ENCODE data around the gene FSD1L. TPM values are rescaled to one million over a fixed set of nuclear protein-coding genes. Genes with fewer than 3 reads are reported as not detected.
A peak's percentile ranks its signal among the peaks of the same experiment; 100 is the strongest.

FSD1L gene
- total RNA-seq, result 1 to 10 TPM; 7.8 to 8.5 TPM

GRCh38 chr9:105447814-105448812 is at the start of gene FSD1L:
Gene FSD1L, plus strand, starts transcription at chr9:105448034. Its CDS starts 187 bp downstream, at chr9:105448221.
- peak; percentile 86 for DNase-seq
- ChIA-PET CTCF (interaction anchor here (0.7 to 0.8 kb wide), 3 partner anchors 17 to 77 kb away, joined by 4 read pairs; no protein-coding TSS in a partner anchor), POLR2A (no interaction called here)
- no peaks in the 10 kb centered on the region for H3K27me3 Mint-ChIP-seq
- peaks cover 45% of the 10 kb centered on the region for H3K4me1 Mint-ChIP-seq
- H3K4me3 Mint-ChIP-seq, result peak within 1 kb of the TSS; percentile 76
- no peaks in the 10 kb centered on the region for H3K36me3 Mint-ChIP-seq (ENCODE audit: low read depth)
- peak within 1 kb of the TSS; percentile 62 for H3K27ac Mint-ChIP-seq
- no peaks in the 10 kb centered on the region for H3K9me3 Mint-ChIP-seq

GRCh38 chr9:105399117-105399516 is 48.7 kb upstream of the FSD1L start:
- Mint-ChIP-seq H3K4me3 (no peak overlapping the region), H3K9me3 (no peaks in the 10 kb centered on the region), H3K27me3 (peaks cover 69% of the 10 kb centered on the region), H3K36me3 (ENCODE audit: low read depth) (no peaks in the 10 kb centered on the region), H3K4me1 (peaks cover 7% of the 10 kb centered on the region), H3K27ac (no peak overlapping the region)
- ChIA-PET POLR2A (interaction anchor here (0.9 kb wide), 1 partner anchor 14 kb away, joined by 3 read pairs; no protein-coding TSS in a partner anchor), CTCF (no interaction called here)
- no peak for DNase-seq

- H3K9me3 Mint-ChIP-seq, result no peaks in the 10 kb centered on the region
- no peak overlapping the region for H3K4me3 Mint-ChIP-seq
- peaks cover 28% of the 10 kb centered on the region for H3K4me1 Mint-ChIP-seq
- H3K27ac Mint-ChIP-seq, result no peak overlapping the region
- ChIA-PET CTCF (interaction anchor here (1.8 kb wide), 1 partner anchor 207 kb away, joined by 3 read pairs; no protein-coding TSS in a partner anchor), POLR2A (interaction anchor here (0.6 kb wide), 1 partner anchor 56 kb away, joined by 3 read pairs; no protein-coding TSS in a partner anchor)
- H3K27me3 Mint-ChIP-seq, result peaks cover 70% of the 10 kb centered on the region
- DNase-seq, result no peak
- peaks cover 3% of the 10 kb centered on the region for H3K36me3 Mint-ChIP-seq (ENCODE audit: low read depth)
These were observed 46.2 kb upstream of the FSD1L start for GRCh38 chr9:105401651-105402050.

- no peaks in the 10 kb centered on the region for H3K9me3 Mint-ChIP-seq
- no peak overlapping the region for H3K27ac Mint-ChIP-seq
- POLR2A ChIA-PET, result interaction anchor here (3.5 kb wide), 1 partner anchor 19 kb away, joined by 15 read pairs; no protein-coding TSS in a partner anchor
- no peak overlapping the region for H3K4me3 Mint-ChIP-seq
- H3K4me1 Mint-ChIP-seq, result peaks cover 31% of the 10 kb centered on the region
- peaks cover 7% of the 10 kb centered on the region for H3K36me3 Mint-ChIP-seq (ENCODE audit: low read depth)
- CTCF ChIA-PET, result no interaction called here
- H3K27me3 Mint-ChIP-seq, result peaks cover 70% of the 10 kb centered on the region
- DNase-seq, result no peak
These were observed 44.1 kb upstream of the FSD1L start for GRCh38 chr9:105403552-105404248.

- Mint-ChIP-seq H3K4me3 (peak overlapping the region; percentile 49), H3K9me3 (no peaks in the 10 kb centered on the region), H3K36me3 (ENCODE audit: low read depth) (peaks cover 7% of the 10 kb centered on the region), H3K27me3 (peaks cover 76% of the 10 kb centered on the region), H3K4me1 (peaks cover 31% of the 10 kb centered on the region), H3K27ac (peak overlapping the region; percentile 73)
- ChIA-PET CTCF (interaction anchor here (0.6 to 2.1 kb wide), 11 partner anchors 10 to 657 kb away, joined by 3 to 9 read pairs (median 4); partner anchors contain the start of gene SLC44A1), POLR2A (interaction anchor here (0.5 to 3.5 kb wide), 15 partner anchors 18 to 1312 kb away, joined by 3 to 16 read pairs (median 5); partner anchors contain the start of genes SLC44A1 and SMC2)
- peak; percentile 76 for DNase-seq
These were observed 42.2 kb upstream of the FSD1L start for GRCh38 chr9:105405514-105406131.

GRCh38 chr9:105406369-105406768 is 41.5 kb upstream of the FSD1L start:
- peak overlapping the region; percentile 73 for H3K27ac Mint-ChIP-seq
- peaks cover 31% of the 10 kb centered on the region for H3K4me1 Mint-ChIP-seq
- no peak for DNase-seq
- peaks cover 7% of the 10 kb centered on the region for H3K36me3 Mint-ChIP-seq (ENCODE audit: low read depth)
- ChIA-PET POLR2A (interaction anchor here (0.6 to 1.9 kb wide), 7 partner anchors 50 to 1312 kb away, joined by 3 to 16 read pairs (median 5); partner anchors contain the start of genes SLC44A1 and SMC2), CTCF (interaction anchor here (1.3 to 2.1 kb wide), 3 partner anchors 9 to 479 kb away, joined by 3 to 9 read pairs (median 4); no protein-coding TSS in a partner anchor)
- H3K9me3 Mint-ChIP-seq, result no peaks in the 10 kb centered on the region
- H3K27me3 Mint-ChIP-seq, result peaks cover 78% of the 10 kb centered on the region
- H3K4me3 Mint-ChIP-seq, result no peak overlapping the region

- no peak overlapping the region for H3K27ac Mint-ChIP-seq
- DNase-seq, result no peak
- no peak overlapping the region for H3K4me3 Mint-ChIP-seq
- no peaks in the 10 kb centered on the region for H3K36me3 Mint-ChIP-seq (ENCODE audit: low read depth)
- peaks cover 7% of the 10 kb centered on the region for H3K4me1 Mint-ChIP-seq
- POLR2A ChIA-PET, result no interaction called here
- no peaks in the 10 kb centered on the region for H3K9me3 Mint-ChIP-seq
- peaks cover 57% of the 10 kb centered on the region for H3K27me3 Mint-ChIP-seq
- CTCF ChIA-PET, result interaction anchor here (0.8 to 1.1 kb wide), 4 partner anchors 21 to 302 kb away, joined by 3 to 4 read pairs (median 4); no protein-coding TSS in a partner anchor
These were observed 34.3 kb upstream of the FSD1L start for GRCh38 chr9:105413525-105413924.

GRCh38 chr9:105414947-105415661 is 32.7 kb upstream of the FSD1L start:
- H3K27ac Mint-ChIP-seq, result no peak overlapping the region
- peaks cover 7% of the 10 kb centered on the region for H3K4me1 Mint-ChIP-seq
- no peaks in the 10 kb centered on the region for H3K9me3 Mint-ChIP-seq
- H3K4me3 Mint-ChIP-seq, result no peak overlapping the region
- ChIA-PET CTCF (interaction anchor here (0.6 to 2.2 kb wide), 9 partner anchors 10 to 634 kb away, joined by 3 to 9 read pairs (median 4); no protein-coding TSS in a partner anchor), POLR2A (interaction anchor here (1.2 kb wide), 1 partner anchor 170 kb away, joined by 3 read pairs; the partner anchor contains the start of gene SLC44A1)
- peaks cover 46% of the 10 kb centered on the region for H3K27me3 Mint-ChIP-seq
- DNase-seq, result peak; percentile 51
- no peaks in the 10 kb centered on the region for H3K36me3 Mint-ChIP-seq (ENCODE audit: low read depth)

- Mint-ChIP-seq H3K36me3 (ENCODE audit: low read depth) (no peaks in the 10 kb centered on the region), H3K27me3 (peaks cover 41% of the 10 kb centered on the region), H3K4me3 (no peak overlapping the region), H3K9me3 (no peaks in the 10 kb centered on the region), H3K27ac (no peak overlapping the region), H3K4me1 (peaks cover 7% of the 10 kb centered on the region)
- CTCF ChIA-PET, result interaction anchor here (0.6 to 2.2 kb wide), 15 partner anchors 10 to 635 kb away, joined by 3 to 9 read pairs (median 4); no protein-coding TSS in a partner anchor
- DNase-seq, result no peak
- POLR2A ChIA-PET, result no interaction called here
These were observed 32.2 kb upstream of the FSD1L start for GRCh38 chr9:105415662-105415980.

- no peak for DNase-seq
- no peak overlapping the region for H3K4me3 Mint-ChIP-seq
- H3K27ac Mint-ChIP-seq, result no peak overlapping the region
- POLR2A ChIA-PET, result no interaction called here
- CTCF ChIA-PET, result interaction anchor here (1.3 to 1.6 kb wide), 2 partner anchors 12 to 31 kb away, joined by 3 to 4 read pairs; no protein-coding TSS in a partner anchor
- H3K36me3 Mint-ChIP-seq (ENCODE audit: low read depth), result no peaks in the 10 kb centered on the region
- H3K4me1 Mint-ChIP-seq, result peaks cover 7% of the 10 kb centered on the region
- H3K9me3 Mint-ChIP-seq, result no peaks in the 10 kb centered on the region
- peaks cover 31% of the 10 kb centered on the region for H3K27me3 Mint-ChIP-seq
These were observed 31.0 kb upstream of the FSD1L start for GRCh38 chr9:105416840-105417239.

GRCh38 chr9:105418588-105419500 is 29.0 kb upstream of the FSD1L start:
- ChIA-PET POLR2A (no interaction called here), CTCF (interaction anchor here (0.7 to 1.6 kb wide), 4 partner anchors 14 to 157 kb away, joined by 3 to 5 read pairs (median 4); no protein-coding TSS in a partner anchor)
- no peak for DNase-seq
- Mint-ChIP-seq H3K9me3 (no peaks in the 10 kb centered on the region), H3K36me3 (ENCODE audit: low read depth) (no peaks in the 10 kb centered on the region), H3K27ac (no peak overlapping the region), H3K4me1 (peaks cover 7% of the 10 kb centered on the region), H3K4me3 (no peak overlapping the region), H3K27me3 (peaks cover 16% of the 10 kb centered on the region)
